SJCRH30 (cell line): ENCODE data around the gene TPP2. TPM values are rescaled to one million over a fixed set of nuclear protein-coding genes. Genes with fewer than 3 reads are reported as not detected.

Experiments used
- DNase-seq, 2 experiments: peaks; one replicate each; pipeline ENCODE4 v3.0.0-alpha.2; 2015 to 2020
- H3K27ac ChIP-seq: fragments of 250-450 bp; sonication (Bioruptor Pico); 2 replicates; pipeline ENCODE4 v1.5.1; 2020; ENCODE audit warnings: mild to moderate bottlenecking, moderate library complexity
- H3K27me3 ChIP-seq: fragments of 250-450 bp; sonication (Bioruptor Pico); 2 replicates; pipeline ENCODE4 v1.5.1; 2020; ENCODE audit warnings: mild to moderate bottlenecking, moderate library complexity
- H3K36me3 ChIP-seq: fragments of 250-450 bp; sonication (Bioruptor Pico); 2 replicates; pipeline ENCODE4 v1.5.1; 2020; ENCODE audit warnings: mild to moderate bottlenecking, moderate library complexity
- H3K4me1 ChIP-seq: fragments of 250-450 bp; sonication (Bioruptor Pico); 2 replicates; pipeline ENCODE4 v1.5.1; 2020; ENCODE audit warnings: mild to moderate bottlenecking, moderate library complexity
- H3K4me3 ChIP-seq: fragments of 250-450 bp; sonication (Bioruptor Pico); 2 replicates; pipeline ENCODE4 v1.5.1; 2020; ENCODE audit warnings: mild to moderate bottlenecking, moderate library complexity
- H3K9me3 ChIP-seq: fragments of 250-450 bp; sonication (Bioruptor Pico); replicated peaks from 2 replicates; pipeline ENCODE4 v1.5.1; 2020; ENCODE audit warnings: mild to moderate bottlenecking, moderate library complexity
- total RNA-seq: library from RNA; depleted of rRNA; stranded (reverse); fragments of >200 nt; shearing (Covaris generic); gene quantifications from 2 replicates; pipeline ENCODE4 v1.2.3, GENCODE V29; 2014

The TPP2 gene
- total RNA-seq, 1 experiment from 2014 or later, result 84.6 TPM

GRCh38 chr13:102651892-102652291 is 55.1 kb downstream of the TPP2 start:
- Histone ChIP-seq H3K4me3 (no peak overlapping the region), H3K4me1 (peaks cover 13% of the 10 kb centered on the region), H3K27ac (no peak overlapping the region), H3K36me3 (peaks cover 63% of the 10 kb centered on the region), H3K27me3 (no peaks in the 10 kb centered on the region; the same call in 1 of the 2 replicates), H3K9me3 (no peaks in the 10 kb centered on the region)
- DNase-seq, result no peak

- peaks cover 65% of the 10 kb centered on the region for H3K36me3 ChIP-seq
- DNase-seq, result peak in 1 of 2 experiments; percentile 3
- 0 out of 2 replicates have a peak, but pooled peaks cover 3% of the 10 kb centered on the region for H3K9me3 ChIP-seq
- H3K27me3 ChIP-seq, result no peaks in the 10 kb centered on the region; the same call in 1 of the 2 replicates
- no peak overlapping the region for H3K4me3 ChIP-seq
- no peak overlapping the region for H3K27ac ChIP-seq
- H3K4me1 ChIP-seq, result peaks cover 13% of the 10 kb centered on the region
Measured at GRCh38 chr13:102654756-102655155, 58.0 kb downstream of the TPP2 start.

GRCh38 chr13:102657630-102658029 is 60.8 kb downstream of the TPP2 start:
- Histone ChIP-seq H3K27ac (no peak overlapping the region), H3K4me1 (no peaks in the 10 kb centered on the region), H3K27me3 (no peaks in the 10 kb centered on the region), H3K4me3 (no peak overlapping the region), H3K36me3 (peaks cover 58% of the 10 kb centered on the region), H3K9me3 (0 out of 2 replicates have a peak, but pooled peaks cover 3% of the 10 kb centered on the region)
- DNase-seq, result no peak

- no peaks in the 10 kb centered on the region for H3K4me1 ChIP-seq
- H3K4me3 ChIP-seq, result no peak overlapping the region
Measured at GRCh38 chr13:102658660-102659059, 61.9 kb downstream of the TPP2 start.

GRCh38 chr13:102659168-102659713 is 62.5 kb downstream of the TPP2 start:
- H3K27me3 ChIP-seq, result no peaks in the 10 kb centered on the region
- H3K27ac ChIP-seq, result no peak overlapping the region
- no peak overlapping the region for H3K4me3 ChIP-seq
- no peak for DNase-seq
- no peaks in the 10 kb centered on the region for H3K4me1 ChIP-seq
- peaks cover 53% of the 10 kb centered on the region for H3K36me3 ChIP-seq
- H3K9me3 ChIP-seq, result 0 out of 2 replicates have a peak, but pooled peaks cover 3% of the 10 kb centered on the region

More at GRCh38 chr13:102658660-102659059, 61.9 kb downstream of the TPP2 start:
- Histone ChIP-seq H3K36me3 (peaks cover 53% of the 10 kb centered on the region), H3K9me3 (0 out of 2 replicates have a peak, but pooled peaks cover 3% of the 10 kb centered on the region), H3K27ac (no peak overlapping the region), H3K27me3 (no peaks in the 10 kb centered on the region)
- DNase-seq, result no peak

- no peak for DNase-seq
- Histone ChIP-seq H3K27me3 (no peaks in the 10 kb centered on the region), H3K4me1 (no peaks in the 10 kb centered on the region), H3K27ac (no peak overlapping the region), H3K4me3 (no peak overlapping the region), H3K9me3 (no peaks in the 10 kb centered on the region), H3K36me3 (peaks cover 60% of the 10 kb centered on the region)
Measured at GRCh38 chr13:102667023-102667422, 70.2 kb downstream of the TPP2 start.

- H3K27ac ChIP-seq, result no peak overlapping the region
- H3K4me1 ChIP-seq, result no peaks in the 10 kb centered on the region
- H3K27me3 ChIP-seq, result no peaks in the 10 kb centered on the region
- H3K4me3 ChIP-seq, result no peak overlapping the region
- DNase-seq, result no peak
- H3K9me3 ChIP-seq, result no peaks in the 10 kb centered on the region
- H3K36me3 ChIP-seq, result peaks cover 60% of the 10 kb centered on the region
Measured at GRCh38 chr13:102667911-102668310, 71.1 kb downstream of the TPP2 start.

- Histone ChIP-seq H3K27me3 (no peaks in the 10 kb centered on the region), H3K9me3 (no peaks in the 10 kb centered on the region), H3K4me1 (no peaks in the 10 kb centered on the region), H3K36me3 (peaks cover 49% of the 10 kb centered on the region), H3K4me3 (no peak overlapping the region), H3K27ac (no peak overlapping the region)
- no peak for DNase-seq
Measured at GRCh38 chr13:102670130-102670529, 73.3 kb downstream of the TPP2 start.

- Histone ChIP-seq H3K27me3 (no peaks in the 10 kb centered on the region), H3K27ac (no peak overlapping the region), H3K4me1 (no peaks in the 10 kb centered on the region), H3K4me3 (no peak overlapping the region), H3K9me3 (no peaks in the 10 kb centered on the region), H3K36me3 (peaks cover 49% of the 10 kb centered on the region)
- DNase-seq, result no peak
Measured at GRCh38 chr13:102675115-102675514, 78.3 kb downstream of the TPP2 start.

GRCh38 chr13:102677122-102677521 is 80.3 kb downstream of the TPP2 start:
- H3K4me3 ChIP-seq, result no peak overlapping the region
- H3K36me3 ChIP-seq, result peaks cover 46% of the 10 kb centered on the region

GRCh38 chr13:102678339-102679107 is 81.7 kb downstream of the TPP2 start:
- no peaks in the 10 kb centered on the region for H3K4me1 ChIP-seq
- peaks cover 43% of the 10 kb centered on the region for H3K36me3 ChIP-seq

More at GRCh38 chr13:102677122-102677521, 80.3 kb downstream of the TPP2 start:
- no peak overlapping the region for H3K27ac ChIP-seq
- no peaks in the 10 kb centered on the region for H3K9me3 ChIP-seq
- H3K4me1 ChIP-seq, result no peaks in the 10 kb centered on the region
- no peaks in the 10 kb centered on the region for H3K27me3 ChIP-seq
- no peak for DNase-seq

GRCh38 chr13:102679449-102680132 is 82.8 kb downstream of the TPP2 start:
- no peaks in the 10 kb centered on the region for H3K9me3 ChIP-seq
- no peaks in the 10 kb centered on the region for H3K27me3 ChIP-seq
- DNase-seq, result no peak
- H3K27ac ChIP-seq, result no peak overlapping the region
- H3K36me3 ChIP-seq, result peaks cover 40% of the 10 kb centered on the region
- no peaks in the 10 kb centered on the region for H3K4me1 ChIP-seq
- no peak overlapping the region for H3K4me3 ChIP-seq

More at GRCh38 chr13:102678339-102679107, 81.7 kb downstream of the TPP2 start:
- H3K4me3 ChIP-seq, result no peak overlapping the region
- H3K27ac ChIP-seq, result no peak overlapping the region
- no peak for DNase-seq
- no peaks in the 10 kb centered on the region for H3K9me3 ChIP-seq
- no peaks in the 10 kb centered on the region for H3K27me3 ChIP-seq

GRCh38 chr13:102680133-102680717 is 83.4 kb downstream of the TPP2 start:
- no peak for DNase-seq
- Histone ChIP-seq H3K4me3 (no peak overlapping the region), H3K36me3 (peaks cover 40% of the 10 kb centered on the region), H3K9me3 (no peaks in the 10 kb centered on the region), H3K27me3 (no peaks in the 10 kb centered on the region), H3K27ac (no peak overlapping the region), H3K4me1 (no peaks in the 10 kb centered on the region)

- H3K27me3 ChIP-seq, result no peaks in the 10 kb centered on the region
- peaks cover 37% of the 10 kb centered on the region for H3K36me3 ChIP-seq
- no peak for DNase-seq
- no peak overlapping the region for H3K4me3 ChIP-seq
- no peaks in the 10 kb centered on the region for H3K4me1 ChIP-seq
- no peaks in the 10 kb centered on the region for H3K9me3 ChIP-seq
- H3K27ac ChIP-seq, result no peak overlapping the region
Measured at GRCh38 chr13:102680842-102681740, 84.3 kb downstream of the TPP2 start.
